GM19372 (cell line): Measurements from ENCODE around the gene RPS4Y1.
A peak's percentile ranks its signal among the peaks of the same experiment; 100 is the strongest.
"Not testable (repeated sequence)": the region's sequence is repeated elsewhere in the genome, so short reads cannot be mapped to it uniquely, and the experiment has no call there.

Experiments
- ATAC-seq: cut with Tn5 transposase; IDR thresholded peaks from one replicate; pipeline ENCODE4 v1.9.1; 2021; ENCODE audit warnings: mild to moderate bottlenecking, low read depth, moderate library complexity; ENCODE audit not compliant: unreplicated experiment

The RPS4Y1 gene

DNA sequence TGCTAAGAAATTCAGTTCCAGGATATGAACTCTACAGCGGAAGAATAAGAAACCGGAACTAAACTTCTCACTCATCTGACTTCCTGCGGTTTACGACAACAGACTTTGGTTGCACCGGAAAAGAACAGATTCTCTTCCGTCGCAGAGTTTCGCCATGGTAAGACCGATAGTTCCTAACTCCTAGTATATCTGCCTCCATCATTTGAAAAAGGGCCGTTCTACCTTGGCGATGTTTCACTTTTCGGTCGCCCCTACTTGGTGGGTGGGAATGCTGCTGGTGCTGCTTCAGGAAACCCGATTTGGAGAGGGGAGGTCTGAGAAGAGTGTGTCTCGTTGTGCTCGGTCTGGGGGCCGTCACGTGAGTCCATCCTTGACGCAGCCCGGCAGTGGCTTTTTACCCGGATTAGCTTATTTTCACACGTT lies at the start of gene RPS4Y1:
Gene RPS4Y1 (plus strand): TSS at position 132 of the 423 bp plus-strand sequence. CDS start 23 bp downstream, at position 155.
- ATAC-seq, result peak; percentile 68

DNA sequence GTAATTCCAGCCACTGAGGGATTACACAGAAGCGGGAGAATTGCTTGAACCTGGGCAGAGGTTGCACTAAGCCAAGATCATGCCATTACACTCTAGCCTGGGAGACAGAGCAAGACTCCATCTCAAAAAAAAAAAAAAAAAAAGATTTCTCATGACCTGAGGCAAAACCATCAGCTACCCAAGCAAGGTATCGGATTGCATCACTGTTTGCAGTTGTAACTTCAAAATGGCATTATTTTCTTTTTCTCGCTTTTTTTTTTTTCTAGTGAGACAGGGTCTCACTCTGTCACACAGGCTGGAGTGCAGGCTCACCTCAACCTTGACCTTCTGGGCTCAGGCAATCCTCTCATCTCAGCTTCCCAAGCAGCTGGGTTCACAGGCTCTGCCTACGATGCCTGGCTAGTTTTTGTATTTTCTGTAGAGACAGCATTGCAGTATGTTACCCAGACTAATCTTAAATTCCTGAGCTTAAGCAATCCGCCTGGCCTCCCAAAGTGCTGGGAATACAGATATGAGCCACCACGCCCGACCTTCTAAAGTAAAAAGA lies 44.4 kb upstream of the RPS4Y1 start:
- no peak for ATAC-seq

DNA sequence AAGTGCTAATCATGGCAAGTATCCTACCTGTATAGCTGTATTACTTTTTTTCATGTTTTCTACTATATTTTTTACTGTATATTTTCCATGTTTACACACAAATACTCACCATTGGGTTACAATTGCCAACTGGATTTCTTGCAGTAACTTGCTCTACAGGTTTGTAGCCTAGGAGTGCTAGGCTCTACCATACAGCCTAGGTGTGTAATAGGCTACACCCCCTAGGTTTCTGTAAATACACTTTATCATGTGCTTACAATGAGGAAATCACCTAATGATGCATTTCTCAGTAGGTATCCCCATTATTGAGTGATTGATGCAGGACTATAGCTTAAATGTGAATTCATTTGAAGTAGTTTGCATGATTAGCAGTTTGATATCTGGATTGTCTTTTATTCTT lies 43.4 kb upstream of the RPS4Y1 start:
- ATAC-seq, result no peak

DNA sequence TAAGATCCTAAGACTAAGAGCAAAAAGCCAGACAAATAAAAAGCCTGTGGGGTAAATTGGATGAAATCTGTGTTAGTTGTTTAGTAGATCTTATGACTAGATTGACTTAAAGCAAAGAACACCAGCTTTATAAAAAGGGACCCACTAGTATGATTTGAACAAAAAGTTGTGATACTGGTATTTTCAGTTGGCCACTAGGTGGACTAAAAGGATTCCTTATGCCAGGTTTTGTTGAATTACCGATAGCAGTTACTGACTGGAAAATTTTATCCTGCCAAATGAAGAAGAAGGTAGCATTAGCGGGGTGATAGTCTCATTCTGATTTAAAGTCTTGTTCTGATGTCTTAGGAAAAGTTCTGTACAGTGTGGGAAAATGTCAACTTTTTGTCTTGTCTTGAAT lies 41.2 kb upstream of the RPS4Y1 start:
- no peak for ATAC-seq

DNA sequence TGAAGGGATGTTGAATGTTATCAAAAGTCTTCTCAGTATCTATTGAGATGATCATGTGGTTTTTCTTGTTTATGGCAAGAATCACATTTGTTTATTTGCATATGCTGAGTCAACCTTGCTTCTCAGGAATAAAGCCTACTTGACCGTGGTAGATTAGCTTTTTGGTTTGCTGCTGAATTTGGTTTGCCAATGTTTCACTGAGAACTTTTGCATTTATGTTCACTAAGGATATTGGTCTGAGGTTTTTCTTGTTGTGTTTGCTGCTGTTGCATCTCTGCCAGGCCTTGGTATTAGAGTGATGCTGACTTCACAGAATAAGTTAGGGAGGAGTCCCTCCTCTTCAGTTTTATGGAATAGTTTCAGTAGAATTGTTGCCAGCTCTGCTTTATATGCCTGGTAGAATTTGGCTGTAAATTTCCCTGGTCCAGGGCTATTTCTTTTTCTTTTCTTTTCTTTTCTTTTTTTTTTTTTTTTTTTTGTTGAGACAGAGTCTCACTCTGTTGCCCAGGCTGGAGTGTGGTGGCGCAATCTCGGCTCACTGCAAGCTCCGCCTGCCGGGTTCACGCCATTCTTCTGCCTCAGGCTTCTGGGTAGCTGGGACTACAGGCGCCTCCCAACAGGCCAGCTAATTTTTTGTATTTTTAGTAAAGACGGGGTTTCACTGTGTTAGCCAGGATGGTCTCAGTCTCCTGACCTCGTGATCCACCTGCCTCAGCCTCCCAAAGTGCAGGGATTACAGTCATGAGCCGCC lies 24.1 kb upstream of the RPS4Y1 start:
- ATAC-seq, result not testable (repeated sequence)

DNA sequence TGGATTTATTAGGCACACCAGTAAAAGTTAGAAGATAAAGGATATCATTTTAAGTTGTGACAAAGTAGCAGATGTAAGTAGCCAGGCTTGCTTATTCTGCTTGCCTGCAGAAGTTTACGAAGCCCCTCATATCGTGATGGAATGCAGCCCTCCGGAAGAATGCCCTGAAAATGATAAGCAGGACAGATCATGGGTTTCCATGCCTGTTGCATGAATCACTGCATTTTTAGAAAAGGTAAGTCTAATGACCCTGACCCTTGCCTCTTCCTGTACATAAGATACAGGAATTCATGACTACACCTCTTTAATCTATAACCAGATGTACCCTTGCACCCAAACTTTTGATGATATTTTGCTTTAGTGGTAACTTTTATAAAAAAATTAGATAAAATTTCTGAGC lies 16.9 kb upstream of the RPS4Y1 start:
- ATAC-seq, result no peak

DNA sequence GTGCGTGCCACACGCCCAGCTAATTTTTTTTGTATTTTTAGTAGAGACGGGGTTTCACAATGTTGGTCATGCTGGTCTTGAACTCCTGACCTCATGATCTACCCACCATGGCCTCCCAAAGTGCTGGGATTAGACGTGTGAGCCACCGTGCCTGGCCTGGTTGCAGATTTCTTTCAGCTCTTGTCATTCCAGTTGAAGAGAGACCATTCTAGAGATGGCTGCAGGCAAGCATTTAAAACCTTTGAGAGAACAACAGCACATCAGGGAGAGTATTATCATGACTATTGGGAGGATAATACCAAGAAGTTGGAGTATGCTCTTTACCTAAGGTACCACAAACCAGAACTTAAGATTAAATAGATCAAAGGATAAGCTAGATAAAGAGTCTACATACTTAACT lies 12.9 kb upstream of the RPS4Y1 start:
- no peak for ATAC-seq

DNA sequence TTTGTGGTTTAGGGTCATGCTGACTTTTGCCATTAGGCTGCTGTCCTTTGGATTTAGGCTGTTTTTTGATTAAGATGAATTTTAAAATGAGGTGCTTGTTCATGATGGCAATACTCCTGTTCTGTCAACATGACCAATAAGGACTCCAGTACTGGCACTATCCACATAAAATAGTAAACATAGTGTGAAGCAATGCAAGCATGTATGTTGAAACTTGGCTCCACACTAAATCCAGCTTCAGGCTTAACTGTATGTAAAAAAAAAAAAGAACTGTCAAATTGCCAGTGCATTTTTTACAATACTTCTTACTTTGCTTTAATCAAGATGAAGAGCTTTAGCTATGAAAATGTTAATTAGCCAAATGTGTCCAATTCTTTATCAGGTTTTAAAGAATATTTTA lies 6.2 kb upstream of the RPS4Y1 start:
- ATAC-seq, result no peak

DNA sequence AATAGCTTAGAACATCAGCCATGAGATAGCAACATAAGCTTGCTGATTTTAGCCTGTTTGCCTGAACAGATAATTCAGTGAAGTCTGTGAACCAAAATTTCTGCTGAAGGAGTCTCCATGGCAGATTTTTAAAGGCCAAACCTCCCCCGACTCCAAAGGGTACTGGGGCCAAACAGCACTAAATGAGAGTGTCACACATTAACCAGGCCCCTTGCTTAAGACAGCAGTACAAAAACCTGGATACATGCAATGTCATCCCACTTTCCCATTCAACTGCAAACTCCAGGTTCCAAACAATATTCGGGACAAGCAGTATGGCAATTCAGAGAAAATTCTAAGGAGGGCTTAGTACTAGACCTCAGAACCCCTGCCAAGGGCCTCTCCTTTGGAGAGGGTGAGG lies 4.3 kb upstream of the RPS4Y1 start:
- no peak for ATAC-seq

DNA sequence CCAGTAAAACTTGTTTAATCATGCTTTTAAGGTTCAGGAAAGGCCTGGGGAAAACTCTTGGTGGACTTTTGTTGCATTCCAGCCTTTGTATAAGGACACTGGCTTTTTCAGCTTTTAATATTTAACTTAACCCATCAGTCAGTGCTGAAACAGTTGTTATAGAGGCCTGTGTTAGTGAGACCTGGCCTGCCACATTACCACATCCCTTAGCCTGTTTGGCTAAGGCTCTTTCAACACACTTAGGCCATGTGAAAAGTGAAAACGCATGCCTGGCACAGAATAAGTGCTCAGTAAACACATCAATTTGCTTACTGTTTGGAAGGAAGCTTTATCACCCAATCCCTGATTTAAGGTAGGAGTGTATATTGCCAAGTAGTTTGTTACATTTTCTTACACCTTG lies 3.5 kb upstream of the RPS4Y1 start:
- ATAC-seq, result no peak

DNA sequence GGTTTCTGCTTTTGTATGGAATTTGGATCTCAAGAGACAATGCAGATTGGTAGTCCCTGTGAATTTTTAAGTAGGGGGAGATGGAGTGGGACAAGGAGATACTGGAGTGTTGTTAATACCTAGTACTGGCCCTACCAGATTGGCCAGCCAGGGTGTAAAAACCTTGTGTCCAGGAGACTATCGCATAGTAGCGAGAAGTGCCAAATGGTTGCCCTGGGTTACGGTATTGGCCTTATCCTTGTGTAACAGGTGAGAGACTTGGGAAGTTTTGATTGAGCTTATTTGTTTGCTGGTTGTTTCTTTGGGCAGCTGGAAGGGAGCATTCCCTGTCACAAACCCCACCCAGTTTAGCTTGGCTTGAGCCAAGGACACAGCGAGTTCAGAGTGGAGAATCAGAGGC lies 5.4 kb downstream of the RPS4Y1 start:
- no peak for ATAC-seq

DNA sequence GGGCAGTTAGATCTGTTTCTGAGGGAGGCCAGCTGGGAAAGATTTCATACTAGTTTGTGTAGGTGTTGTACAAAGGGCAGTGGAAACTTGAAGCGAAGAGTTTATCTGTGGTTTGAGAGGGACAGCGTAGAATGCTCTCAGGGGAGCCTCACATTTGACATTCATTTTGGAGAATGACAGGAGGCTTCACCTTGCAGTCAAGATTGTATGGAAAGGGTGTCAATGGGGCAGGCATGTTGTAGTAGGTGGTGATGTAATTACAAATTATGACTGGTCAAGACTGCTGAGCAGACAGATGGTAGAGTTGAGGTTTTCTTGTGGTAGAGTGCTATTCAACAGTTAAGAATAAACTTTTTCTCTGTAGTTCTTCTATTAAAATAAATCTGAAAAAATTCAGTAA lies 7.0 kb downstream of the RPS4Y1 start:
- ATAC-seq, result no peak

DNA sequence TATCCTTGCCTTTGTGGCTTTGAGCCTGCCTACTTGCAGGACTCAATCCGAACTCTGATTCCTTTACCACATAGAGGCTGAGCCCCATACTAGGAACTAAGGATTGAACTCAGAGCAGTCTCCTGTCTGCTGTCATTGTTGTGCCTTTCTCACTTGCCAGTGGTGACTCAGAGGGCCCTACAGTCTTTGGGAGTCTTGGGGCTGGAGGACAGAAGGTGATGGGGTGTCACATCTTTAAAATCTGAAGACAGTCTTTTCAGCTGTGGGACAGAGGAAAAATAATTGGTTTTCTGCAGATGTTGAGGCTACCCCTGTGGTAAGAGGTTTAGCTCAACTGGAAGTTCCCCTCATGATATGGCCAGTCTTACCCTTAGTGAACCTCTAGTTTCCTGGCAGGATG lies 8.0 kb downstream of the RPS4Y1 start:
- ATAC-seq, result no peak

DNA sequence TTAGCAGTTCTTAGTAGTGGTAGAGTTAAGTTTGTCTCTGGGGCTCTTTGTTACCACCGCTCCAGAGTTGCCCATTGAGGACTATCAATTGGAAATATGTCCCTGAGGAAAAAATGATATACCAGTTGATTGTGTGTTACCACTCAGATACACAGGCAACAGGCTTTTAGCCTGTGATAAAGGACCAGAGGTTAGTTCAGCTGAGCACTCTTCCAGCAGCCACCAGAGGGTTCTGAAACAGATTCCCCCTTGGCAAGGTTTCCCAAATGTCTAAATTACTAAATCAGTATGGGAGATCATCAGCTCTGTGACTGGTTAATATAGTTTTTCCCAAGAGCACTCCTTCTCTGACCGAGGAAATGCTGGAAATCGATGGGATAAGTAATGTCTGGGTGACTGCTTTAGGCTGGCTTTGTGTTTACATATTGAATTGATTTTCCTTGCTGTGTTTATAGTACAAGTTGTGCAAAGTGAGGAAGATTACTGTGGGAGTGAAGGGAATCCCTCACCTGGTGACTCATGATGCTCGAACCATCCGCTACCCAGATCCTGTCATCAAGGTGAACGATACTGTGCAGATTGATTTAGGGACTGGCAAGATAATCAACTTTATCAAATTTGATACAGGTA lies 12.9 kb downstream of the RPS4Y1 start:
- no peak for ATAC-seq

DNA sequence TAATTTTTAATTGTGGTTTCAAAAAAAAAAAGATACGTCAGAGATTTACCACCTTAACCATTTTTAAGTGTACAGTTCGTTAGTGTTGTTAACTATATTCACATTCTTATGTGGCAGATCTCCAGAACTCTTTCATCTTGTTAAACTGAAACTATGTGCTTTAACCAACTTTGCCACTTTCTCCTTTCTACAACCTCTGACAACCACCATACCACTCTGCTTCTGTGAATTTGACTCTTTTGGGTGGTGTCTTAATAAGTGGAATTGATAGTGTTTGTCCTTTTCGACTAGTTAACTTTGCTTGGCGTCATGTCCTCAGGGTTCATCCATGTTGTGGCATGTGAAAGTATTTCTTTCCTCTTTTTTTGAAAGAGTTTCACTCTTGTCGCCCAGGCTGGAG lies 15.7 kb downstream of the RPS4Y1 start:
- ATAC-seq, result no peak

DNA sequence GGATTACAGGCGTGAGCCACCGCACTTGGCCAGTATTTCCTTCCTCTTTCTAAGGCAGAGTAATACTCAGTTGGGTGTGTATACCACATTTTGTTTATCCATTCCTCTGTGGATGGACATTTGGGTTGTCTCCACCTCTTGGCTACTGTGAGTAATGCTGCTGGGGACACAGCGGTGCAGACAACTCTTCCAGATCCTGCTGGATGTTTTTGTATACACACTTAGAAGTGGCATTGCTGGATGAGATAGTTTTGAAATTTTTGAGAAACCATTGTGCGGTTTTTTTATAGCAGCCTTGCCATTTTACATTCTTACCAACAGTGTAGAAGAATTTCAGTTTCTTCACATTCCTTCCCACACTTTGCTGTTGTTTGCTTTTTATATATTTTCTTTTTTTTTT lies 16.3 kb downstream of the RPS4Y1 start:
- no peak for ATAC-seq

DNA sequence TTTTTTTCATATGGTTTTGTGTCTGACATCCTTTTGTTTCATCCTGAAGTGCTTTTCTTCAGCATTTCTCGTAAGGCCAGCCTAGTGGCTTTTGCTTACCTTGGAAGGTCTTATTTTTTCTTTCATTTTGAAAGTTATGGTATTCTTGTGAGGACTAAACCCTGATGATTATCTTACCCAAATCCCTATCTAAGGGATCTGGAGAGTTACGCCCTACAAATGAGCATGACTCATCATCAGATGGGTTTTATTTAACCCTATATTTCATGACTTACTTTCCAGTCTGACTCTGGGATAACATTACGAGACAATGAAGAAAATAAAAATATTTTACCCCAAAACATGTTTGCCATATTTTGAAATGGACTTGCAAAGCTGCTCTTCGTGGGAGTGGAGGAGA lies 18.4 kb downstream of the RPS4Y1 start:
- ATAC-seq, result no peak

DNA sequence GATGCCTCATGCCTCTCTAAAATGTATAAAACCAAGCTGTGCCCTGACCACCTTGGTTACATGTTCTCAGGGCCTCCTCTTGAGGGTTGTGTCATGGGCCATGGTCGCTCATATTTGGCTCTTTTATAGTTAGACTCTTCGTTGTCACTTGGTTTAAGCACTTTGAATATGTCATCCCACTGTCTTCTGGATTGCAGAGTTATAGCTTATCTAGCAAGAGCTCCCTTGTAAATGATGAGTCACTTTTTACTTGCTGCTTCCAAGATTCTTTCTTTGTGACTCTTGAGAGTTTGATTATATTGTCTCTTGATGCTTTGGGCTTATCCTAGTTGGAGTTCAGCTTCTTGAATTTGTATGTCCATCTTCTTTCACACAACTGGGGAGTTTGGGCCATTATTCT lies 19.1 kb downstream of the RPS4Y1 start:
- no peak for ATAC-seq

DNA sequence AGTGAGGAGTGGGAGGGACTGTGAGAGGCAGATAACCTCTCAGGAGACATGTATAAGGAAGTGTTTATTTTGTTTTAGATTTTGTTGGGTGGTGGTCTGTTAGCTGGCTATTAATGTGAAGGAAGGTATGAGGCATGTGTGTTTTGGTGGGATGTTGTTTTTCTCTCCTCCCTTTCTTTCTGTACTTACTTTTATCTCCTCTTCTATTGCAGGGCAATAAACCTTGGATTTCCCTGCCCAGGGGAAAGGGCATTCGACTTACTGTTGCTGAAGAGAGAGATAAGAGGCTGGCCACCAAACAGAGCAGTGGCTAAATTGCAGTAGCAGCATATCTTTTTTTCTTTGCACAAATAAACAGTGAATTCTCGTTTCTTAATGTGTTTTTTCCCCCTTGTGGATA lies 25.2 kb downstream of the RPS4Y1 start:
- ATAC-seq, result no peak

DNA sequence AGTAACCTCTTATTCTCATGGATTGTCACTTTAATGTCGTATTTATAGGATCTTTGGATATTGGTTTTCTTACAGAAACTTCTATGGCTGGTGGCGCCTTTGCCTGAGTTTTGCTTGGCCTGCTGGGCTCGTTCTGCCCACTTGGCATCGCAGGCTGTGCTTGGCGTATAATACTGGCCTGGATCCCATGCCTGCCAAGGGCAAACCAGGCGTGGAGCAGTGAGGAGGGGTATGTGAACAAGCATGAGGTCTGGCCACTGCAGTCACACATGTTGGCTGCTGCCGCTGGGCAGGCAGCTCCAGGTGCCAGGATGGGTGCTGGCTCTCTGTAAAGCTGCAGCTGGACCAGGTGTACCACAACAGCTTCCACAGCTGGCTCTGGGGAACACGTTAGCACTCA lies 26.1 kb downstream of the RPS4Y1 start:
- ATAC-seq, result no peak

DNA sequence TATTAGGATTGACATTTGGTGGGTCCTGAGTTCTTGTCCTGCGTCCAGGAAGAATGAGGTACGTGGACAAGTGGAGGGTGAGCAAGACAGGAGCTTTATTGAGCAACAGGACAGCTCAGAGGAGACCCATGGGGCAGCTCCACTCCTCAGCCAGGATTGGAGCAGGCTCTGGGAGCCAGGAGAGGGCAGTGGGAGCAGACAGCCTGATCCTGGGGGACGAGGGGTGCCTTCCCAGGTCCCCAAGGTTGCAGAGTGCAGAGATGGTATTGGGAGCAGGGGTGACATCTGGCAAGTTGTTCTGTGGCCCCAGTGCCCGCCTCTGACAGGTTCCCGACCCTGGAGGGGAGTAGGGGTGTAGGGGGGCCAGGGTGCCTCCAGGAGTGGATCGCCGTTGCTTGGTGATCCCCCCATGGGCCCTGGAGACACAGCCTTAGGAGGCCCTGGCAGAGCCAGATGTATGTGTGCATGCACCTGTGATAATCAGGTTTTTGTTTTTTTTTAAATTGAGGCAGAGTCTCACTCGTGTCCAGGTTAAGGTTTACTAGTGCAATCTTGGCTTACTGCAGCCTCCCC lies 26.7 kb downstream of the RPS4Y1 start:
- no peak for ATAC-seq

DNA sequence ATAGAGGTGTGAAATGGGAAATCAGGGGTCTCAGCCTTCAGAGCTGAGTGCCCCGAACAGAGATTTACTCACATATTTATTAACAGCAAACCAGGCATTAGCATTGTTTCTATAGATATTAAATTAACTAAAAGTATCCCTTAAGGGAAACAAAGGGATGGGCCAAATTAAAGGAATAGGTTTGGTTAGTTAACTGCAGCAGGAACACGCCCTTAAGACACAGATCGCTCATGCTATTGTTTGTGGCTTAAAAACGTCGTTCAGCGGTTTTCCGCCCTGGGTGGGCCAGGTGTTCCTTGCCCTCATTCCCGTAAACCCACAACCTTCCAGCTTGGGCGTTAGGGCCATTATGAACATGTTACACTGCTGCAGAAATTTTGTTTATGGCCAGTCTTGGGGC lies 30.8 kb downstream of the RPS4Y1 start:
- ATAC-seq, result not testable (repeated sequence)
